Stomach smooth muscle (tissue), 2 donors: ENCODE data around the gene NTRK3.

Source experiments
- H3K27ac ChIP-seq: one replicate; pipeline ENCODE4 v1.7.0; 2013; ENCODE audit warnings: mild to moderate bottlenecking, low read length, inconsistent platforms
- H3K27me3 ChIP-seq, 2 donors: one replicate each; pipeline ENCODE4 v1.7.0; 2013; ENCODE audit warnings: low read length in 2 of 2; ENCODE audit not compliant: insufficient read depth in 2 of 2, control insufficient read depth in 1 of 2
- H3K36me3 ChIP-seq, 2 donors: one replicate each; pipeline ENCODE4 v1.7.0; 2013; ENCODE audit warnings: low read length in 2 of 2; ENCODE audit not compliant: control insufficient read depth in 2 of 2, insufficient read depth in 2 of 2
- H3K4me1 ChIP-seq: one replicate; pipeline ENCODE4 v1.7.0; 2013; ENCODE audit warnings: low read length; ENCODE audit not compliant: control insufficient read depth, insufficient read depth
- H3K4me3 ChIP-seq, 2 donors: one replicate each; pipeline ENCODE4 v1.7.0; 2013; ENCODE audit warnings: low read length in 2 of 2
- H3K9ac ChIP-seq, 2 donors: one replicate each; pipeline ENCODE4 v1.7.0; 2013; ENCODE audit warnings: low read length in 2 of 2, mild to moderate bottlenecking in 1 of 2
- H3K9me3 ChIP-seq, 2 donors: one replicate each; pipeline ENCODE4 v1.7.0; 2013; ENCODE audit warnings: low read length in 2 of 2; ENCODE audit not compliant: control insufficient read depth in 2 of 2
- donor health status: healthy.
- donor health status: Pancreatic carcinoma.

NTRK3 gene

DNA sequence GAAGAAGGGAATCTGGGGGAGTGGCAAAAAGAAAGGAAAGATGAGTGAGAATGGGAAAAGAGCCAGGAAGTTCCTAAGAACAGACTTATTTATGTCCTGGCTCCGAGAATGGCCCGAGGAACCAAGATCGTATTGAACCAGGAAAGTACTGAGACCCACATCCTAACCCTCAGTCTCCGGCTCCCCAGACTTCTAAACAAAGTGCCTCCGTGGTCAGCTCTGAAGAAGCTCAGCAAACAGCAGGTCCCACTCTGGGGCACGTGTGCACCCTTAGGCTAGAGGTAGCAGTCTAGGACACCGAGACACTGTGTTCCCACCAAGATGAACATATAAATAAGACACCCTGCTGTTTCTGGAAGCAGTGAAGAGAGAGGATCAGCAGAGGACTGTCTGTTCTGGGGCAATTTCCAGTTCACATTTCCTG is 307.4 kb downstream of the NTRK3 start:
- no peak overlapping the region for H3K4me3 ChIP-seq
- no peak overlapping the region for H3K27ac ChIP-seq
- peaks cover 8% of the 10 kb centered on the region for H3K4me1 ChIP-seq
- H3K9me3 ChIP-seq = no peaks in the 10 kb centered on the region
- no peak overlapping the region for H3K9ac ChIP-seq
- H3K27me3 ChIP-seq = no peaks in the 10 kb centered on the region
- no peaks in the 10 kb centered on the region for H3K36me3 ChIP-seq

DNA sequence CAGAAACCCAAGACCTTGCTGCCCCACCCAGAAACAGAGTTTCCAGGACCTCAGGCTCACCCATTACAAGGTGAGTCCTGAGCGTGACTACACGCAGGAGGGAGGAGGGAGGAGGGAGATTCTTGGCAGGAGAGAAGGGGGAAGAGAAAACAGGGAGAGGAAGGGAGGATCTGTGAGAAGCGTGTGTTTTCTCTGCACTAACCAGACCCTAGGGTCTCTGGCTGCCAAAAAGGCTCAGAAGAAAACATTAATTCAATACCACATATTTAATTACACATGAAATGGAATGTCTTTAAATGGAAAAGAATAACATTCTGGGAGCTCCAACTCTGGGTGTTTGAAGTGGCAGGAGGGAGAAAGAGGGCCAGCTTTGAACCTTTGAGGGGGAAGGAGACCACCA is 309.0 kb downstream of the NTRK3 start:
- no peak overlapping the region for H3K9ac ChIP-seq
- no peaks in the 10 kb centered on the region for H3K9me3 ChIP-seq
- H3K27me3 ChIP-seq = no peaks in the 10 kb centered on the region
- no peaks in the 10 kb centered on the region for H3K36me3 ChIP-seq
- H3K27ac ChIP-seq = no peak overlapping the region
- H3K4me1 ChIP-seq = peaks cover 8% of the 10 kb centered on the region
- H3K4me3 ChIP-seq = no peak overlapping the region

DNA sequence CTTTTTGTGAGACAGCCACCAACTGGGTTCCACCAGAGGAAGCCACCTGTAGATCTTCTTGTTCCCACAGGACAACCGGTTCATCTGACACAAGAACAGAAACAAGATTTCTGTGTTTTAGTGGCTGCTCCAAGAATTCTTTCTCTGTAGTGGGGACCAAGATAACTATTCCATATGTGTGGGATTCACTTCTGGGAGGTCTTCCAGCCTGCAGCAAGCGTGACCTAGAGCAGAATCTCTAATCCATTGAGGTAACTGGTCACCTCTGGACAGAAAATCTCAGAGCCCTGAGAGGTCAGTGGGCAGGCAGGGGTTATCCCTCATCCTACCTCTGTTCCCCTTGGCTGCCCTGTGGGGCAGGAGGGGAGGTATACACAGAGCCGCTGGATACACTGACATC is 311.3 kb downstream of the NTRK3 start:
- H3K27ac ChIP-seq = no peak overlapping the region
- H3K4me1 ChIP-seq = peaks cover 8% of the 10 kb centered on the region

DNA sequence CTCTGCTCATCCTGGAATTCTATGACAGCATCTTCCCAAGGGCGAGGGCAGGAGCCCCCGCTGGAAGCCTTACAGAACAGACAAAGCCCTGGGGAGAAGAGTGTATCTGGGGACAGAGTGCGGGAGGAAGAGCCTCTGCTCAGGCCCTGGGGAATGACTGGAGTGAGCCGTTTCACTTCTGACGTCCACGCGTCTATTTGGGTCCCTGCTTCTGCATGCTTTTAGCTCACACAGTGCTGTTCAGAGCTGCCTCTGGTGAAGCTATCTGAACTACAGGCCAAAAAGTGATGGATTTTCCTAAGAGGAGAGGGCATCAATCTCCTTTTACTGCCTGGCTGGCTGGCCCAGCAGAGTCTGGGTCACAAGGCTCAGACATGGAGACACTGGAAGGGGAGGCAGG is 311.8 kb downstream of the NTRK3 start:
- Histone ChIP-seq H3K27ac (no peak overlapping the region), H3K4me1 (peaks cover 4% of the 10 kb centered on the region), H3K9ac (no peak overlapping the region), H3K36me3 (no peaks in the 10 kb centered on the region), H3K4me3 (no peak overlapping the region), H3K9me3 (no peaks in the 10 kb centered on the region), H3K27me3 (no peaks in the 10 kb centered on the region)

More for the DNA sequence above, 311.3 kb downstream of the NTRK3 start:
- no peaks in the 10 kb centered on the region for H3K9me3 ChIP-seq
- no peak overlapping the region for H3K4me3 ChIP-seq
- no peaks in the 10 kb centered on the region for H3K27me3 ChIP-seq
- no peak overlapping the region for H3K9ac ChIP-seq
- no peaks in the 10 kb centered on the region for H3K36me3 ChIP-seq

DNA sequence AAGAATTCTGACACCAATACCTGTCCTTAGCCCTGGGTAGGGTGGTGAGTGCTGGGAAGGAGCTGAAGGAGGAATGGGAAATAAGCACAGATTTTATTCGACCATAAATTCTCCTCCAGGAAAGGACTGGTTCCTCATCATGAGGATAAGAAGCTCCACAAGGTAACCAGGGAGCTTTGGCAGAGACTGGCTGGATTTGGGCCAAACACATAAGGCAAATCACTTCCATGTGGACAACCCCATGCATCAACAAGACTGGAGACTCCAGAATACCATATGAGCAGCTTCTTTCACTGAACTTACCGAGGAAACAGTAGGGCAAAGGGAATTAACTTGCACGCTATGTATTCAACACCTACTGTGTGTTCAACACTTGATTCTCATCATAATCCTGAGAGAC is 312.5 kb downstream of the NTRK3 start:
- Histone ChIP-seq H3K9ac (no peak overlapping the region), H3K27ac (no peak overlapping the region), H3K36me3 (no peaks in the 10 kb centered on the region), H3K4me1 (peaks cover 4% of the 10 kb centered on the region), H3K27me3 (no peaks in the 10 kb centered on the region), H3K4me3 (no peak overlapping the region), H3K9me3 (no peaks in the 10 kb centered on the region)

DNA sequence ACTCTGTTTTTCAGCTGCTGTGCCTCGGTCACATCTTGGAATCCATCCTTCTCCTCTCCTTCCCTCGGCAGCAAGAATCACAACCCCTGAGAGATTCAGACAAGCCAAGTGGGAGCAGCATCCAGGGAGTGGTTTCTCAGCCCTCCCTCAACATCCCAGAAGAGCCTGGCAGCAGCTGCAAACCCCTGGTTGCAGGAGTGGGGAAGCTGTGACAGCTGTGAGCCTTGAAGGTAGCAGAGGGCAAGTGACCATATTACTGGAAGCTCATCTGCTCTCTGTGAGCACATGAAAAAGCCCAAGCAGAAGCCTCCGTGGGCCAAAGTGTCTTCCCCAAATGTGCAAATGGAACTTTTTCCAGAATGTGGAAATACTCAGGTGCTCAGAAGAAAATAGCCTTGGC is 312.9 kb downstream of the NTRK3 start:
- H3K4me1 ChIP-seq = peaks cover under 1% of the 10 kb centered on the region
- H3K4me3 ChIP-seq = no peak overlapping the region
- H3K9ac ChIP-seq = no peak overlapping the region
- H3K27ac ChIP-seq = no peak overlapping the region
- no peaks in the 10 kb centered on the region for H3K9me3 ChIP-seq
- H3K27me3 ChIP-seq = no peaks in the 10 kb centered on the region
- H3K36me3 ChIP-seq = no peaks in the 10 kb centered on the region

DNA sequence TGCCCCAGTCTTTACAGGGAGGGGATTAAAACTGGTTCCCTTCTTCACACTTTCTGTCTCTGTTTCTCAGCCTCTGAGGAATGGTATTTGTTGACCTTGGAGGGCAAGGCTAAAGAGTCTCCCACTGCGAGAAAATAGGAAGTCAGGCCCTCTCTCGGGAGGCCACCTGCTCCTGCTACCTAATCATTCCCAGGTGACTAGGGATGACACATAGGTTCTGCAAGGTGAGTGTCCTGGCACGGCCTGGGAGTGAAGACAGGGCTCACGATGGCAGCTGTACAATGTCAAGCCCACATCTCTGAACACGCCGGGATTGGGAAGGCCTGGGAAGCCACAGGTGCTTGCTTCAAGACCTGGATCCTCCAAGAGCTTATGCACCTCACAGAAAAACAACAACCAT is 314.2 kb downstream of the NTRK3 start:
- Histone ChIP-seq H3K27ac (no peak overlapping the region), H3K9ac (no peak overlapping the region), H3K27me3 (no peaks in the 10 kb centered on the region), H3K36me3 (no peaks in the 10 kb centered on the region), H3K4me1 (no peaks in the 10 kb centered on the region), H3K4me3 (no peak overlapping the region), H3K9me3 (no peaks in the 10 kb centered on the region)

DNA sequence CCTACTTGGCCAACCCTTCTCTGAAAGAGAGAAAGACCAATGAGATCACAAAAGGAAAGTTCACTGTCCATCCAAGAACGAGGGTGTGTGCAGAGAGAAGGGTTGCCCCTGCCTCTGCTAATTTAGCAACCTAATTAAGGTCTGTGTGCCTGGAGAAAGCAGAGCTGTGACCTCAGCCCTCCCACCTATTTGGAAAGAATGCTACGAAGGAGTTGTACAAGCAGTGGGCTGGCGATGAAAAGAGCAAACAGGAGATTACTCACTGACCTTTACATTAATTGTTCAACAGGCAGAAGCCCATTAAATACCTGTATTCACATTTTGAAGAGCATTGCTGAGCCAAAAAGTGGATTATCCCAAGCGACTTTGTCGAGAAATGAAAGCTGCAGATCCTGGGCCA is 314.9 kb downstream of the NTRK3 start:
- H3K27me3 ChIP-seq = no peaks in the 10 kb centered on the region
- H3K9ac ChIP-seq = no peak overlapping the region
- H3K9me3 ChIP-seq = no peaks in the 10 kb centered on the region
- no peak overlapping the region for H3K27ac ChIP-seq
- H3K4me1 ChIP-seq = no peaks in the 10 kb centered on the region
- H3K36me3 ChIP-seq = no peaks in the 10 kb centered on the region
- H3K4me3 ChIP-seq = no peak overlapping the region

DNA sequence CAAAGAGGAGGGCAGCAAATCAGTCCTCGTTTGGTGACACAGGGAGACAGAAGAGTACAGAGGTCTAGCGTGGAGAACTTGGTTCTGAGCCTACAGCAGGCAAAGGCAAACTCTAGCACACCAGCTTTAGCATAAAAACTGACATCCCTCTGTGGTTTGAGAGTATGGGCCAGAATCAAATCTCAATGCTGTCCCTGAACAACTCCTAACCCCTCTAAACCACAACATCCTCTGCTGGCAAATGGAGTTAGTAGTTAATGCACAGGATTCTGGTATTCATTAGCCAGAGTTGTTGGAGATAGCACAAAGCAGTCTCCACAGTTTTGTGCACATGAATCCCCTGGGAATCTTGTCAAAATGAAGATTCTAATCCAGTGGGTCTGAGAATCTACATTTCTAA is 315.8 kb downstream of the NTRK3 start:
- H3K4me1 ChIP-seq = no peaks in the 10 kb centered on the region
- no peak overlapping the region for H3K9ac ChIP-seq
- H3K36me3 ChIP-seq = no peaks in the 10 kb centered on the region
- no peak overlapping the region for H3K27ac ChIP-seq
- no peak overlapping the region for H3K4me3 ChIP-seq
- H3K27me3 ChIP-seq = peaks cover 0 to 3% of the 10 kb centered on the region in 2 donors
- no peaks in the 10 kb centered on the region for H3K9me3 ChIP-seq

DNA sequence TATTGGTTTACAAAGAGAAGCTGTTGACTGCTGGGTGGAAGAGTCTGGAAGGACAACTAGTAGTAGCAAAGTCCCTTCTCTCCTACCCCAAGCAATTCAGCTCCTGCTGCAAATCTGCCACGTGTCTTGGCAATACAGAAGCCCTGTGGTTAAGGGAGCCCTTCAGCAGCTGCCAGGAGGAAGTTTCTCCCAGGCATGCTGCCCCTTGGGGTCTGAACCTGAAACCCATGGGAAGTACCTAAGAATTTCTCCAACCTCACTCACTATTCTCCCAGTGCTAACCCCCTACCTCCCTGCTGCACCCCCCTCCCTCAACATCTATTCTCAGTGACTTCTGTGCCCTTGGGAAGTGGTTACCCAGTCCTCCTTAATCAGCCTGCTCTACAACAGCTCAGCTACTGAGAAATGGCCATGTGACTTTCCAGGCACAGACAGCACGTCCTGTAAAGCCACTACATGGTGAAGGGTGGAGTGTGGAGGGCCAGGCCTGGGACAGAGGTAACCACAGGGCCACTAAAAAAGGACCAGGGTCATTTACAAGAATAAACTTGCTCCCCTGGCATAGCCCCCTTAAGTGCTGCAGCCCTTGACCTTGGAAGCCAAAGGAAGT is 316.6 kb downstream of the NTRK3 start:
- H3K4me1 ChIP-seq = no peaks in the 10 kb centered on the region
- no peak overlapping the region for H3K9ac ChIP-seq
- no peak overlapping the region for H3K4me3 ChIP-seq
- no peak overlapping the region for H3K27ac ChIP-seq
- no peaks in the 10 kb centered on the region for H3K9me3 ChIP-seq
- peaks cover 0 to 5% of the 10 kb centered on the region in 2 donors for H3K27me3 ChIP-seq
- H3K36me3 ChIP-seq = no peaks in the 10 kb centered on the region

DNA sequence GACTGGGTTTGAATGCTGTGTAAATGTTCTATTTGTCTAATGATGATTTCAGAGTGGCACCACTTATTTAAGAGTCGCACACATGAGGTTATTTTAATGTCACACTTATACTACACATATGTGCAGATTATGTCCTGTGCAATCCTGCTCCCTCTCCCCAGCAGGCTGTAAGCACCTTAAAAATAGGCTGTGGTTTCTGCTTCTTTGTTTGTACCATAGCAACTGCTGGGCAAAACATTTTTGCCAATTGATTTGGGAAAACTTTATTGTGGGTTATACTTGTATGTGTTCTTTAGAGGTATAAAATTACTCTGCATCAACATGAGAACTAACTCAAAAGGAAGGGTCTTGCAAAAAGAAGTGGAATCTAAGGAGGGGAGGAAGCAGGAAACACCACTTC is 318.5 kb downstream of the NTRK3 start:
- Histone ChIP-seq H3K36me3 (no peaks in the 10 kb centered on the region), H3K4me1 (no peaks in the 10 kb centered on the region), H3K4me3 (no peak overlapping the region), H3K9me3 (no peaks in the 10 kb centered on the region), H3K27me3 (peaks cover 0 to 5% of the 10 kb centered on the region in 2 donors), H3K9ac (no peak overlapping the region), H3K27ac (no peak overlapping the region)
